Gastrocnemius medialis (tissue), 4 donors: Measurements from ENCODE around the gene UMAD1. TPM values are rescaled to one million over a fixed set of nuclear protein-coding genes. Genes with fewer than 3 reads are reported as not detected.

Source experiments
- ATAC-seq, 2 donors: fragments of 150-250 bp; one replicate each; pipeline ENCODE4 v1.9.1; 2016
- DNase-seq, 2 donors: peaks; one replicate each; pipeline ENCODE4 v3.0.0-alpha.2; 2019
- H3K27ac ChIP-seq, 4 donors: fragments of 200-600 bp; sonication (generic); 1 replicate in 1 of 4; 2 replicates in 3 of 4; pipeline ENCODE4 v1.5.1; 2016 to 2018; ENCODE audit warnings: mild to moderate bottlenecking in 2 of 4, moderate library complexity in 1 of 4
- H3K27me3 ChIP-seq, 3 donors: fragments of 200-600 bp; sonication (generic) in 2 of 3; 1 replicate in 1 of 3; 2 replicates in 2 of 3; pipeline versions ENCODE4 v1.5.1 to v1.6.0; 2016 to 2019; ENCODE audit warnings: mild to moderate bottlenecking in 1 of 3, moderate library complexity in 1 of 3
- H3K36me3 ChIP-seq, 2 donors: fragments of 200-600 bp; sonication (generic) in 1 of 2; one replicate each; pipeline ENCODE4 v1.5.1; 2017 to 2018
- H3K4me1 ChIP-seq, 2 donors: fragments of 200-600 bp; sonication (generic) in 1 of 2; one replicate each; pipeline ENCODE4 v1.5.1; 2016 to 2017; ENCODE audit warnings: mild to moderate bottlenecking in 2 of 2
- H3K4me3 ChIP-seq, 4 donors: fragments of 200-600 bp; sonication (generic) in 3 of 4; 1 replicate in 1 of 4; 2 replicates in 3 of 4; pipeline ENCODE4 v1.5.1; 2016 to 2019; ENCODE audit warnings: mild to moderate bottlenecking in 2 of 4
- H3K9me3 ChIP-seq, 3 donors: fragments of 200-600 bp; sonication (generic) in 2 of 3; 1 replicate in 1 of 3; 2 replicates in 2 of 3; pipeline ENCODE4 v1.5.1; 2016 to 2019
- CTCF ChIP-seq, 5 experiments: fragments of 450-650 bp in 3 of 5; fragments of 200-600 bp in 2 of 5; sonication (generic) in 2 of 5; IDR thresholded peaks in 4 of 5; conservative IDR thresholded peaks in 1 of 5; 1 replicate in 4 of 5; 2 replicates in 1 of 5; pipeline ENCODE4 v1.5.1; 2016 to 2019; ENCODE audit warnings: antibody characterized with exemption in 5 of 5, mild to moderate bottlenecking in 3 of 5, moderate library complexity in 3 of 5
- POLR2A ChIP-seq, 2 donors: fragments of 450-650 bp; IDR thresholded peaks; one replicate each; pipeline ENCODE4 v1.6.1; 2017; ENCODE audit warnings: antibody characterized with exemption in 2 of 2, mild to moderate bottlenecking in 2 of 2, moderate library complexity in 2 of 2
- in situ Hi-C, 4 donors: fragments of 200-750 bp; cut with MboI; loops; one replicate each; pipeline versions ENCODE4 v1.15.0 to v1.8.0; 2017; ENCODE audit warnings: low sequenced_read_pairs in 4 of 4
- intact Hi-C: fragments of 100-400 bp; cut with DNase I; formaldehyde crosslinking; loops from one replicate; pipeline ENCODE4 v1.15.1; 2023; ENCODE audit warnings: low total_unique reads
- total RNA-seq, 4 donors: library from RNA; depleted of rRNA; stranded (reverse); fragments of >200 nt; gene quantifications; one replicate each; pipeline versions ENCODE4 v1.1.0 to v1.2.3, GENCODE V29; 2016

Gene UMAD1
- total RNA-seq, 4 donors from 2014 or later: 10.2 to 16.0 (median 11.1) TPM

DNA sequence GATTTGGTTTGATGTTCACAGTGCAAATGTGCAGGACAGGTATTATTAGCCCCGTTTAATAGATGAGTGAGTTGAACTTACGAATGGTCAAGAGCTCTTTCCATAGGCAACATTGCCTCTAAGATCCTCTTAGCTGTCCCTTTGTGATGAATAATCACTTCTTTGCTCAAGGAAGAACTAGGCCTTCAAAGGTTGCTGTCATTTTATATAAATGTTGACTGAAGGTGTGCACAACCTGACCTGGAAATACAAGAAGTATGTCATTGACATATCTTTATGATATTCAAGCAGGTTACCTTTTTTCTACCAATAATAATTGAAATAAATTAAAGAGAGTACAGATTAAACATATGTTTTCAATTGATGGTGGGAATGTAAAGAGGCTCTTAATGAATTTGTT lies 279.5 kb downstream of the UMAD1 start:
- intact Hi-C loops (no loop called here), in situ Hi-C loops (no loop called here)
- ATAC-seq (no peak), DNase-seq (no peak)
- Histone ChIP-seq H3K4me3 (no peak overlapping the region), H3K9me3 (no peaks in the 10 kb centered on the region), H3K27me3 (no peaks in the 10 kb centered on the region), H3K36me3 (no peaks in the 10 kb centered on the region), H3K4me1 (no peaks in the 10 kb centered on the region), H3K27ac (no peak overlapping the region)
- TF ChIP-seq CTCF (IDR thresholded peaks at IDR 0.05 in 4 of 5, conservative IDR thresholded peaks at IDR 0.05 in 1 of 5): no peak
- no peak for TF ChIP-seq POLR2A (IDR thresholded peaks at IDR 0.05)

- no peaks in the 10 kb centered on the region for H3K36me3 ChIP-seq
- no peaks in the 10 kb centered on the region for H3K27me3 ChIP-seq
- H3K9me3 ChIP-seq: no peaks in the 10 kb centered on the region
- TF ChIP-seq CTCF (IDR thresholded peaks at IDR 0.05 in 4 of 5, conservative IDR thresholded peaks at IDR 0.05 in 1 of 5): no peak
- TF ChIP-seq POLR2A (IDR thresholded peaks at IDR 0.05): no peak
- intact Hi-C loops: no loop called here
- H3K27ac ChIP-seq: no peak overlapping the region
- H3K4me1 ChIP-seq: no peaks in the 10 kb centered on the region
- no peak overlapping the region for H3K4me3 ChIP-seq
- in situ Hi-C loops: no loop called here
- DNase-seq (no peak), ATAC-seq (no peak)
These were observed 279.9 kb downstream of the UMAD1 start for GRCh38 chr7:7920481-7920880.

DNA sequence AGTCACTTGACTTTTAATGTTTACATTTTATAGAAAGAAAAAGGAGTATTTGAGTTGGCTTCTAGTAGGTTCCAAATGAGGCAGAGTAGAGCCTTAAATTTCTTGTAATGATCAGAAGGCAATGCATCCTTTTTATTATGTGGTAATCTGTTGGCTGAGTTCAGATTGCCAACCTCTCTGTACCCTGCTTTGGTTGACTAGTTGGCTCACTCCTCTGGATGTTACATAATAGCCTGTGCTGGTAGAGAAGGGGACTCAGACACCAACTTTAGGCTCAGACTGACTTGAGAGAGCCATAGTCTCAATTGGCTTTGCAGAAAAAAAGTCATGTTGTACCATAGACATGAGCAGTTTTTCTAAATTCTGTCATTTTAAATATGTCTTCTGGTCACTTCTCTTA lies 281.3 kb downstream of the UMAD1 start:
- intact Hi-C loops: no loop called here
- no peak for TF ChIP-seq CTCF (IDR thresholded peaks at IDR 0.05 in 4 of 5, conservative IDR thresholded peaks at IDR 0.05 in 1 of 5)
- TF ChIP-seq POLR2A (IDR thresholded peaks at IDR 0.05): no peak
- no peaks in the 10 kb centered on the region for H3K9me3 ChIP-seq
- no peak overlapping the region for H3K27ac ChIP-seq
- no peak overlapping the region for H3K4me3 ChIP-seq
- H3K36me3 ChIP-seq: no peaks in the 10 kb centered on the region
- H3K4me1 ChIP-seq: no peaks in the 10 kb centered on the region
- H3K27me3 ChIP-seq: no peaks in the 10 kb centered on the region
- DNase-seq (no peak), ATAC-seq (no peak)
- in situ Hi-C loops: no loop called here

GRCh38 chr7:7922684-7923385 lies 282.3 kb downstream of the UMAD1 start:
- intact Hi-C loops: no loop called here
- no peaks in the 10 kb centered on the region for H3K9me3 ChIP-seq
- no peak for DNase-seq

More at GRCh38 chr7:7922684-7923385, 282.3 kb downstream of the UMAD1 start:
- Histone ChIP-seq H3K4me1 (no peaks in the 10 kb centered on the region), H3K27me3 (no peaks in the 10 kb centered on the region), H3K4me3 (no peak overlapping the region), H3K36me3 (no peaks in the 10 kb centered on the region), H3K27ac (no peak overlapping the region)
- TF ChIP-seq CTCF (IDR thresholded peaks at IDR 0.05 in 4 of 5, conservative IDR thresholded peaks at IDR 0.05 in 1 of 5): no peak
- TF ChIP-seq POLR2A (IDR thresholded peaks at IDR 0.05): no peak
- no peak for ATAC-seq
- in situ Hi-C loops: no loop called here
